GM13976 (cell line): ENCODE data around the gene SERGEF.
A peak's percentile ranks its signal among the peaks of the same experiment; 100 is the strongest.

ENCODE experiments used
- DNase-seq: peaks from one replicate; pipeline ENCODE4 v3.0.0; 2012; ENCODE audit warnings: low spot score
- in situ Hi-C: fragments of 300-500 bp; cut with MboI; formaldehyde crosslinking; loops from one replicate; pipeline ENCODE4 v1.12.0; 2022; ENCODE audit warnings: low sequenced_read_pairs, mixed read lengths, inconsistent platforms; ENCODE audit not compliant: unreplicated experiment
- TF ChIP-seq, protein P1 (sequence below): IDR thresholded peaks from 2 replicates; pipeline ENCODE4 v1.5.1; 2012; ENCODE audit warnings: borderline replicate concordance, mild to moderate bottlenecking; ENCODE audit not compliant: insufficient read depth; ENCODE audit errors: extremely low read depth, missing control alignments, control extremely low read depth

Gene SERGEF

DNA sequence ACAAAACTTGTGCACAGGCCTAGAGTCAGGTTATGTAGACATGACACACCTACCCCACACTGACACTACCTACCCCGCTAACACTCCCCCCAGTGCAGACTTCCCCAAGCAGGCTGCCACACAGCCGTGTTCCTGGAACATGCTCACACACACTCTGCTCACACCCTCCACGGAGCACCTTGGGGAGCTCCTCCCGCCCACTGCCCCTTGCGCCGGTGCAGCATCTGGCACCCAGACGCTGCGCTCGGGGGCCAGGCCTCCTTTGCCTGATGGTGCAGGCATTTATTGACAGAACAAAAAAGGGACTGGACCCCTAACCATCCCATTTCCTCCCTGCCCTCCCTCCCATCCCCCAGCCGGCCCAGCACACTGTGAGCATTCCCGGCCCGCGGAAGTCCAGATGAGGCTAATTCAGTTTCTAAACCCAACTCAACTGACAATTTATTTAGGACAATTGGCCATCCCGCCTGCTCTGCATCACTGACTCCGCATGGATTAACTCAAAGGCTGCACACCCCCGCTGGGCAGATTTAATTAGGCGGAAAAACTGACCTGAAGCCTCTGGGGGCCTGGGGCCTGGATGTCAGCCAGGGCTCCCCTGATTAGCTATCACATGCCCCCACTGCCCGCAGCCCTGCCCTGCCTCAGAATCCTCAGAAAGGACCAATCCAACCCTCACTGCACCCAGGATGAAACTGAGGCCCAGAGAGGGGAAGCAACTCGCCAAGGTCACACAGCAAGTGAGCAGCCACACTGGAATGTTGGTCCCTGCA is 248.2 kb downstream of the SERGEF start:
- DNase-seq, result no peak
- in situ Hi-C loops, result no loop called here
- TF ChIP-seq, protein P1, sequence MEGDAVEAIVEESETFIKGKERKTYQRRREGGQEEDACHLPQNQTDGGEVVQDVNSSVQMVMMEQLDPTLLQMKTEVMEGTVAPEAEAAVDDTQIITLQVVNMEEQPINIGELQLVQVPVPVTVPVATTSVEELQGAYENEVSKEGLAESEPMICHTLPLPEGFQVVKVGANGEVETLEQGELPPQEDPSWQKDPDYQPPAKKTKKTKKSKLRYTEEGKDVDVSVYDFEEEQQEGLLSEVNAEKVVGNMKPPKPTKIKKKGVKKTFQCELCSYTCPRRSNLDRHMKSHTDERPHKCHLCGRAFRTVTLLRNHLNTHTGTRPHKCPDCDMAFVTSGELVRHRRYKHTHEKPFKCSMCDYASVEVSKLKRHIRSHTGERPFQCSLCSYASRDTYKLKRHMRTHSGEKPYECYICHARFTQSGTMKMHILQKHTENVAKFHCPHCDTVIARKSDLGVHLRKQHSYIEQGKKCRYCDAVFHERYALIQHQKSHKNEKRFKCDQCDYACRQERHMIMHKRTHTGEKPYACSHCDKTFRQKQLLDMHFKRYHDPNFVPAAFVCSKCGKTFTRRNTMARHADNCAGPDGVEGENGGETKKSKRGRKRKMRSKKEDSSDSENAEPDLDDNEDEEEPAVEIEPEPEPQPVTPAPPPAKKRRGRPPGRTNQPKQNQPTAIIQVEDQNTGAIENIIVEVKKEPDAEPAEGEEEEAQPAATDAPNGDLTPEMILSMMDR, result no peak

DNA sequence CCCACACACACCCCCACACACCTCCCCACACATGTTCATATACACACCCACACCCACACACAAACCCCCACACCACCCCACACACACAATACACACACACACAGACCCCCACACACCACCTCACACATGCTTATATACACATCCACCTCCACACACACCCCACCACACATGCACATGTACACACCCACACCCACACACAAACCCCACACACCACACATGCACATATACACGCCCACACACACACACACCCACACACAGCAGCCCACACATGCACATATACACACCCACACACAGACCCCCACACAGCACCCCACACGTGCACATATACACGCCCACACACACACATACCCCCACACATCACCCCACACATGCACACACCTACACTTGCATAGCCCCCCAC is 249.1 kb downstream of the SERGEF start:
- in situ Hi-C loops, result no loop called here
- DNase-seq, result no peak
- TF ChIP-seq, protein P1, result no peak

DNA sequence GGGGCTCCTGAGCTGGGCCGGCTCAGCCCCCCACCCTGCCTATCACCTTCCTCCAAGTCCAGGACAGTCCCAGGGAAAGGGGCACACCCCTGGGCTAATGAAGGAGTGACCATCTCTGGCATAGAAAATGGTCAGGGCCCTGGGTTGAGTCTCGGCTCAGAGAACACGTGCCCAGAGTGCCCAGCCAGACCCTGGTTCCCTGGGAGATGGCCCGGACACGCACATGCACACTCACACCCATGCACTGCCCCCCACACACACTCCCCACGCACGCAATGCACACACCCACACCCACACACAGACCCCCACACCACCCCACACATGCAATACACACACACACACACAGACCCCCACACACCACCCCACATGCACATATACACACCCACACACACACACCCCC is 249.6 kb downstream of the SERGEF start:
- no peak for DNase-seq
- in situ Hi-C loops, result no loop called here
- TF ChIP-seq, protein P1, result no peak

DNA sequence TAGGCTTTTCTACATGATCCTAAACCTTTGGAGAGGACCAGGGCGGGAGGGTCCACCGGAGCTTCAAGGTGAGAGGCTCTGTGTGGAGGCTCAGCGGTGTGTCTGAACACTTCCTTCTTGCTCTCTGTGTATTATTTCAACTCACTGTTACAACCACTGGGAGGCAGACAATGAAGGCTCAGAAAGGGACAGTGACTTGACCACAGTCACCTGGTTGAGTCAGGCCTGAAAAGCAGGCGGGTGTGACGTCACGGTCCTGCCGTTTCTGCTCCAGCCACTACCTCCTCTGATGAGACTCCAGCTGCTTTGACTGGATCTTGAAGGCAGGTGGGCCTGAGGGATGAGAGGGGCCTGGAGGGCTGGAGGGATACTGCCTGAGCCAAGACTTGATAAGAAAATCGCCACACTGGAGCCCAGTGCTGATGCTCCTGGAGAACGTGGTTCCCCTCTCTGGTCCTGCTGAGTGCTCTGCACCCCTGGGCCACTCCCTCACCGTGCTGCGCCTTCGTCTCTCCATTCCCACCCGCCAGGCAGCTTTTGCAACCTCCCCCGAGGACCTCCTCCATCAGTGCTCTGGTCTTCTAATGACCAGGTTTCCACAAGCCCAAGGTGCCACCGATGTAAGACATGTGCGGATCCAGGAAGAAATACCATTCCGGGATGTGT is 250.4 kb downstream of the SERGEF start:
- in situ Hi-C loops, result no loop called here
- peak; percentile 57 for DNase-seq
- TF ChIP-seq, protein P1, result no peak

DNA sequence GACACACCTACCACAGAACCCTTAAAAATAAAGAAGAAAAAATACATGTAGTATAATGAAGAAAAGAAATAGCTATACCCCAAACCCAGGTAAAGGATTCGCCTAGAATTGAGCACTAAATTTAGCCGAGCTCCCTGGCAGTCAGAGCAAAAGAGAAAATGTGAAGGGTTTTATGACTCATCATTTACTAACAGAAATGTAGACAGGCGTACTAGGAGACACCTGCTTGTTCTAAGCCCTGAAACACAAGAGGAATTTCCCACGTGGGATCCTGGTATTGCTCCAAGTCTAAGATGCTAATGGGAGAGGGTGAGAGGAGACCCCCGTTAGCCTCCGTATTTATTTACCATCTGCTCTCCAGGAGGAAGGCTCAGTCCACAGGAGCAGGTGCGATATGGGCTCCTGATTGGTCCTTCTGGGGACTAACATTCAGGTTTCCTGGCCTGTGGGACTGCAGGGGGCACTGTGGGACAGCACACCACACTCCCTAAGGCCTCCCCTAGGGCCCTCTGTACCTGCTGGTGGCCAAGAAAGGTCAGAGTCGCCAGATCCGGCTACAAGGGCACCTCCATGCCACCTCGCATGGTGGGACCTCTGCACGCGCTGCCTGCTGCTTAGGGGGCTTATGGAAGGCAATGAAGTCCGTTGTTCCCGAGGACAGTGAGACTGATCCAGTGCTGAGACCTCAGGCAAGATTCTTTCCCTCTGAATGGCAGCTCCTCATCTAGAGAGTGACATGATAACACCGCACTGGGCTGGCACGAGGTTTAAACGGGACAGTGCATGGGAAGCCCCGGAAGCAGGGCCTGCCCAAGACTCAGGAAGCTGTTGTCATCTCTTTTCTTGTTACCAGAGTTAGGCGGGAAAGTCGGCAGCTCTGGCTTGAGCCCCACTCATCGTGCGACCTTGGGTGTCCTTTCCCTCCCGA is 252.5 kb downstream of the SERGEF start:
- in situ Hi-C loops, result no loop called here
- peak; percentile 79 for DNase-seq
- TF ChIP-seq, protein P1, result peak; percentile 43

DNA sequence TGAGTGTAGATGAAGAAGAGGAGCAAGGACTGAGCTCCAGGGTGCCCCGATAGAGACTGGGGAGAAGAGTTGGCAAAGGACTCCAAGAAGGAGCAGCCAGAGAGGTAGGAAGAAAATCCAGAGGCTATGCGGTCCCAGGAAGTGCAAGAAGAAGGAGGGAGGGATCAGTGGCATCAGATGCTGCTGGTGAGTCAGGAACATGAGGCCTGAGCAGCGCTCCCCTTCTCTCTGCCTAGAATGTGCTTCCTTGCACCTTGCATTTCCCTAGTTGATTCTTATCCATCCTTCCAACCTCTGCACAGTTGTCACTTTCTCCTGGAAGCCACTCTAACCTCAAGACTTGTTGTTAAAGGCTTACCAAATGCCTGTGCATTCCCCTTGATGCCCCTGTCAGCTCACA is 257.0 kb downstream of the SERGEF start:
- in situ Hi-C loops, result loop anchor here (10.0 kb wide), 1 partner anchor 219 kb away; no protein-coding TSS in a partner anchor
- TF ChIP-seq, protein P1, result no peak
- DNase-seq, result no peak
